MCF 10A (cell line): Measurements from ENCODE around the gene NAT16. TPM values are rescaled to one million over a fixed set of nuclear protein-coding genes. Genes with fewer than 3 reads are reported as not detected.
A peak's percentile ranks its signal among the peaks of the same experiment; 100 is the strongest.

Source experiments
- BruUV-seq: library from RNA; stranded (reverse); fragments of 400-500 nt; replicated peaks from 2 replicates; lab custom pipeline; 2021; lab: Mats Ljungman, UMichigan
- CTCF ChIA-PET: fragments of 300-600 bp; sonication (Branson Sonifier 250); formaldehyde crosslinking; extraction: SDS; loops from one replicate; lab custom pipeline; 2021; ENCODE audit warnings: antibody characterized with exemption, inconsistent platforms; lab: Yijun Ruan, JAX
- POLR2A ChIA-PET: fragments of 300-600, 350-650 bp; sonication (Branson Sonifier 250); formaldehyde crosslinking; extraction: SDS; loops from one replicate; lab custom pipeline; 2020; ENCODE audit warnings: antibody characterized with exemption, inconsistent platforms; lab: Yijun Ruan, JAX
- DNase-seq: peaks from one replicate; pipeline ENCODE4 v3.0.0-alpha.2; 2018; ENCODE audit not compliant: unreplicated experiment
- H3K27ac Mint-ChIP-seq: one replicate; pipeline ENCODE4 v1.8.0; 2022; ENCODE audit warnings: mild to moderate bottlenecking, low read depth, mixed read lengths; ENCODE audit not compliant: unreplicated experiment
- H3K27me3 Mint-ChIP-seq: one replicate; pipeline ENCODE4 v1.8.0; 2022; ENCODE audit warnings: mixed read lengths; ENCODE audit not compliant: insufficient read depth, unreplicated experiment
- H3K36me3 Mint-ChIP-seq: one replicate; pipeline ENCODE4 v1.8.0; 2022; ENCODE audit warnings: mild to moderate bottlenecking, moderate library complexity, mixed read lengths; ENCODE audit not compliant: insufficient read depth, unreplicated experiment
- H3K4me1 Mint-ChIP-seq: one replicate; pipeline ENCODE4 v1.8.0; 2022; ENCODE audit warnings: mixed read lengths; ENCODE audit not compliant: insufficient read depth, unreplicated experiment
- H3K4me3 Mint-ChIP-seq: one replicate; pipeline ENCODE4 v1.8.0; 2022; ENCODE audit warnings: mild to moderate bottlenecking, moderate library complexity, mixed read lengths; ENCODE audit not compliant: unreplicated experiment
- H3K9me3 Mint-ChIP-seq: one replicate; pipeline ENCODE4 v1.8.0; 2022; ENCODE audit warnings: mixed read lengths; ENCODE audit not compliant: unreplicated experiment
- CTCF ChIP-seq: fragments of 200-600 bp; IDR thresholded peaks from one replicate; pipeline ENCODE4 v1.8.0; 2022; ENCODE audit warnings: antibody characterized with exemption, mild to moderate bottlenecking; ENCODE audit not compliant: unreplicated experiment
- intact Hi-C: fragments of 100-400 bp; cut with micrococcal nuclease; formaldehyde crosslinking; loops from 2 replicates; pipeline ENCODE4 v1.14.1; 2022
- total RNA-seq: library from RNA; stranded (reverse); gene quantifications from 2 replicates; pipeline ENCODE4 v1.2.3, GENCODE V29; 2022

The NAT16 gene
- total RNA-seq, 1 experiment from 2014 or later: not detected

GRCh38 chr7:101124376-101125056, 55.6 kb downstream of the NAT16 start:
- no peak overlapping the region for H3K27ac Mint-ChIP-seq
- POLR2A ChIA-PET: interaction anchor here (1.2 to 1.4 kb wide), 3 partner anchors 11 to 40 kb away, joined by 3 to 7 read pairs (median 3); partner anchors contain the start of gene TRIM56

GRCh38 chr7:101123703-101124068, 56.4 kb downstream of the NAT16 start:
- TF ChIP-seq CTCF: no peak
- H3K27me3 Mint-ChIP-seq: no peaks in the 10 kb centered on the region
- peaks cover 11% of the 10 kb centered on the region for H3K36me3 Mint-ChIP-seq
- CTCF ChIA-PET: interaction anchor here (0.6 to 2.2 kb wide), 2 partner anchors 14 to 525 kb away, joined by 3 to 6 read pairs; no protein-coding TSS in a partner anchor
- no peaks in the 10 kb centered on the region for H3K9me3 Mint-ChIP-seq
- POLR2A ChIA-PET: interaction anchor here (1.3 to 1.4 kb wide), 2 partner anchors 14 to 39 kb away, joined by 3 to 4 read pairs; partner anchors contain the start of gene TRIM56
- peaks cover 46% of the 10 kb centered on the region for H3K4me1 Mint-ChIP-seq
- H3K27ac Mint-ChIP-seq: peak overlapping the region; percentile 75
- no peak for DNase-seq
- no peak overlapping the region for H3K4me3 Mint-ChIP-seq
- intact Hi-C loops: no loop called here
- BruUV-seq: no TSS peak

More at GRCh38 chr7:101124376-101125056, 55.6 kb downstream of the NAT16 start:
- Mint-ChIP-seq H3K9me3 (no peaks in the 10 kb centered on the region), H3K4me3 (no peak overlapping the region), H3K4me1 (peaks cover 47% of the 10 kb centered on the region), H3K36me3 (peaks cover 18% of the 10 kb centered on the region), H3K27me3 (no peaks in the 10 kb centered on the region)
- peak; percentile 58 for DNase-seq
- BruUV-seq: no TSS peak
- TF ChIP-seq CTCF: no peak
- CTCF ChIA-PET: interaction anchor here (0.6 to 1.5 kb wide), 3 partner anchors 10 to 39 kb away, joined by 3 to 5 read pairs (median 4); partner anchors contain the start of gene TRIM56
- intact Hi-C loops: no loop called here

GRCh38 chr7:101122933-101123702, 57.0 kb downstream of the NAT16 start:
- intact Hi-C loops: no loop called here
- H3K4me3 Mint-ChIP-seq: no peak overlapping the region
- H3K9me3 Mint-ChIP-seq: no peaks in the 10 kb centered on the region
- ChIA-PET CTCF (interaction anchor here (0.6 to 2.2 kb wide), 3 partner anchors 15 to 524 kb away, joined by 3 to 6 read pairs (median 3); no protein-coding TSS in a partner anchor), POLR2A (interaction anchor here (0.6 to 2.0 kb wide), 8 partner anchors 12 to 246 kb away, joined by 3 to 8 read pairs (median 4); partner anchors contain the start of genes TRIM56 and ZNHIT1)
- TF ChIP-seq CTCF: no peak
- H3K27me3 Mint-ChIP-seq: no peaks in the 10 kb centered on the region
- DNase-seq: no peak
- H3K27ac Mint-ChIP-seq: peak overlapping the region; percentile 75
- peaks cover 11% of the 10 kb centered on the region for H3K36me3 Mint-ChIP-seq
- BruUV-seq: no TSS peak
- H3K4me1 Mint-ChIP-seq: peaks cover 44% of the 10 kb centered on the region
